Astrocyte (in vitro differentiated cells and primary cell): ENCODE results near the gene SACS. TPM values are rescaled to one million over a fixed set of nuclear protein-coding genes. Genes with fewer than 3 reads are reported as not detected.

Source experiments
- DNase-seq: peaks from one replicate; pipeline ENCODE4 v3.0.0-alpha.2; 2010; ENCODE audit warnings: low read depth
- FAIRE-seq: peaks from 2 replicates; lab custom pipeline; 2011; peaks lifted over from hg19 to GRCh38; lab: Jason Lieb, UNC
- H2AFZ ChIP-seq: 2 replicates; pipeline ENCODE4 v1.6.0; 2012; ENCODE audit warnings: low read depth, low read length, inconsistent platforms
- H3K27ac ChIP-seq: 2 replicates; pipeline ENCODE4 v1.5.1; 2011; ENCODE audit warnings: low read depth, low read length, inconsistent platforms
- H3K27me3 ChIP-seq: 2 replicates; pipeline ENCODE4 v1.6.0; 2011; ENCODE audit warnings: low read length, inconsistent platforms; ENCODE audit not compliant: insufficient read depth
- H3K36me3 ChIP-seq: 2 replicates; pipeline ENCODE4 v1.5.1; 2011; ENCODE audit warnings: low read length, inconsistent platforms; ENCODE audit not compliant: insufficient read depth
- H3K4me1 ChIP-seq: 2 replicates; pipeline ENCODE4 v1.5.1; 2011; ENCODE audit warnings: low read length, inconsistent platforms; ENCODE audit not compliant: insufficient read depth
- H3K4me2 ChIP-seq: 2 replicates; pipeline ENCODE4 v1.6.0; 2012; ENCODE audit warnings: low read length, inconsistent platforms
- H3K4me3 ChIP-seq: 2 replicates; pipeline ENCODE4 v1.5.1; 2011; ENCODE audit warnings: low read depth, mild to moderate bottlenecking, low read length, inconsistent platforms; ENCODE audit not compliant: insufficient read depth
- H3K79me2 ChIP-seq: 2 replicates; pipeline ENCODE4 v1.6.0; 2012; ENCODE audit warnings: mild to moderate bottlenecking, low read length, inconsistent platforms; ENCODE audit not compliant: insufficient read depth
- H3K9ac ChIP-seq: 2 replicates; pipeline ENCODE4 v1.6.0; 2012; ENCODE audit warnings: mild to moderate bottlenecking, low read length, inconsistent platforms
- H3K9me3 ChIP-seq: 2 replicates; pipeline ENCODE4 v1.5.1; 2012; ENCODE audit warnings: low read depth, mild to moderate bottlenecking, low read length, inconsistent platforms; ENCODE audit not compliant: insufficient read depth
- H4K20me1 ChIP-seq: 2 replicates; pipeline ENCODE4 v1.6.0; 2012; ENCODE audit warnings: low read length, inconsistent platforms; ENCODE audit not compliant: insufficient read depth
- H3K27ac Mint-ChIP-seq: one replicate; pipeline ENCODE4 v1.8.0; 2021; ENCODE audit warnings: mild to moderate bottlenecking, mixed read lengths; ENCODE audit not compliant: unreplicated experiment
- H3K27me3 Mint-ChIP-seq: one replicate; pipeline ENCODE4 v1.8.0; 2021; ENCODE audit warnings: low read depth, mixed read lengths; ENCODE audit not compliant: unreplicated experiment
- H3K36me3 Mint-ChIP-seq: one replicate; pipeline ENCODE4 v1.8.0; 2021; ENCODE audit warnings: low read depth, mixed read lengths; ENCODE audit not compliant: unreplicated experiment
- H3K4me1 Mint-ChIP-seq: one replicate; pipeline ENCODE4 v1.8.0; 2021; ENCODE audit warnings: low read depth, mixed read lengths; ENCODE audit not compliant: unreplicated experiment
- H3K4me3 Mint-ChIP-seq: one replicate; pipeline ENCODE4 v1.8.0; 2021; ENCODE audit warnings: mild to moderate bottlenecking, moderate library complexity, mixed read lengths; ENCODE audit not compliant: unreplicated experiment
- H3K9me3 Mint-ChIP-seq: one replicate; pipeline ENCODE4 v1.8.0; 2021; ENCODE audit warnings: mild to moderate bottlenecking, mixed read lengths; ENCODE audit not compliant: unreplicated experiment
- CTCF ChIP-seq: IDR thresholded peaks from 2 replicates; pipeline ENCODE4 v1.5.1; 2011; ENCODE audit warnings: low read depth, mild to moderate bottlenecking, inconsistent platforms, low read length, moderate library complexity; ENCODE audit not compliant: insufficient read depth
- EZH2 ChIP-seq: IDR thresholded peaks from 2 replicates; pipeline ENCODE4 v1.6.1; 2012; ENCODE audit warnings: mild to moderate bottlenecking, low read length, inconsistent platforms; ENCODE audit not compliant: insufficient read depth
- total RNA-seq: library from RNA; stranded (reverse); gene quantifications from 2 replicates; pipeline ENCODE4 v1.2.1, GENCODE V29; 2021

SACS gene
- total RNA-seq, 1 donor from 2014 or later = 79.4 TPM

- Histone ChIP-seq H3K27ac (peak overlapping the region; percentile 99), H3K9me3 (no peaks in the 10 kb centered on the region), H3K4me3 (peak overlapping the region; percentile 9), H4K20me1 (no peaks in the 10 kb centered on the region), H3K36me3 (no peaks in the 10 kb centered on the region), H3K9ac (peak overlapping the region; percentile 84), H3K4me2 (peak overlapping the region; percentile 81), H3K79me2 (no peaks in the 10 kb centered on the region), H3K27me3 (no peaks in the 10 kb centered on the region), H2AFZ (no peak overlapping the region), H3K4me1 (peaks cover 53% of the 10 kb centered on the region)
- Mint-ChIP-seq H3K4me1 (peaks cover 62% of the 10 kb centered on the region), H3K9me3 (peaks cover 6% of the 10 kb centered on the region), H3K27me3 (no peaks in the 10 kb centered on the region), H3K36me3 (no peaks in the 10 kb centered on the region), H3K27ac (peak overlapping the region; percentile 99), H3K4me3 (no peak overlapping the region)
- DNase-seq = no peak
- TF ChIP-seq CTCF = no peak
- TF ChIP-seq EZH2 = no peak
- FAIRE-seq = no peak
These were observed 110.9 kb downstream of the SACS start for GRCh38 chr13:23322353-23323336.

GRCh38 chr13:23321535-23322241 is 111.8 kb downstream of the SACS start:
- H3K9ac ChIP-seq = peak overlapping the region; percentile 84
- peaks cover 6% of the 10 kb centered on the region for H3K9me3 Mint-ChIP-seq
- TF ChIP-seq EZH2 (no peak), CTCF (no peak)
- no peaks in the 10 kb centered on the region for H3K27me3 Mint-ChIP-seq
- H3K4me2 ChIP-seq = peak overlapping the region; percentile 81
- no peaks in the 10 kb centered on the region for H3K9me3 ChIP-seq
- no peak overlapping the region for H2AFZ ChIP-seq
- no peaks in the 10 kb centered on the region for H4K20me1 ChIP-seq
- peak overlapping the region; percentile 45 for H3K4me3 ChIP-seq
- no peaks in the 10 kb centered on the region for H3K36me3 Mint-ChIP-seq
- H3K36me3 ChIP-seq = no peaks in the 10 kb centered on the region
- no peaks in the 10 kb centered on the region for H3K79me2 ChIP-seq
- H3K27me3 ChIP-seq = no peaks in the 10 kb centered on the region
- peaks cover 62% of the 10 kb centered on the region for H3K4me1 Mint-ChIP-seq
- FAIRE-seq (peak; percentile 81), DNase-seq (peak; percentile 97)
- H3K27ac Mint-ChIP-seq = peak overlapping the region; percentile 99
- peak overlapping the region; percentile 99 for H3K27ac ChIP-seq
- H3K4me1 ChIP-seq = peaks cover 53% of the 10 kb centered on the region
- H3K4me3 Mint-ChIP-seq = no peak overlapping the region
